A673 (cell line): Measurements from ENCODE around the gene ARV1.

Source experiments
- EZH2 ChIP-seq: fragments of 200-600 bp; sonication (generic); IDR thresholded peaks from 2 replicates; pipeline ENCODE4 v1.6.1; 2017; ENCODE audit warnings: borderline replicate concordance, low read depth, mild to moderate bottlenecking, mixed read lengths, antibody characterized with exemption, low read length; ENCODE audit not compliant: poor library complexity, severe bottlenecking
- TF ChIP-seq, protein P1 (sequence below): fragments of 300-800, 200-600 bp; sonication (generic); conservative IDR thresholded peaks from 2 replicates; pipeline ENCODE4 v1.5.1; 2017; ENCODE audit warnings: low read depth, mild to moderate bottlenecking, antibody characterized with exemption, low read length, moderate library complexity, mixed read lengths

GRCh38 chr1:231016966-231017365 is 38.1 kb downstream of the ARV1 start:
- no peak for TF ChIP-seq EZH2
- TF ChIP-seq, protein P1, sequence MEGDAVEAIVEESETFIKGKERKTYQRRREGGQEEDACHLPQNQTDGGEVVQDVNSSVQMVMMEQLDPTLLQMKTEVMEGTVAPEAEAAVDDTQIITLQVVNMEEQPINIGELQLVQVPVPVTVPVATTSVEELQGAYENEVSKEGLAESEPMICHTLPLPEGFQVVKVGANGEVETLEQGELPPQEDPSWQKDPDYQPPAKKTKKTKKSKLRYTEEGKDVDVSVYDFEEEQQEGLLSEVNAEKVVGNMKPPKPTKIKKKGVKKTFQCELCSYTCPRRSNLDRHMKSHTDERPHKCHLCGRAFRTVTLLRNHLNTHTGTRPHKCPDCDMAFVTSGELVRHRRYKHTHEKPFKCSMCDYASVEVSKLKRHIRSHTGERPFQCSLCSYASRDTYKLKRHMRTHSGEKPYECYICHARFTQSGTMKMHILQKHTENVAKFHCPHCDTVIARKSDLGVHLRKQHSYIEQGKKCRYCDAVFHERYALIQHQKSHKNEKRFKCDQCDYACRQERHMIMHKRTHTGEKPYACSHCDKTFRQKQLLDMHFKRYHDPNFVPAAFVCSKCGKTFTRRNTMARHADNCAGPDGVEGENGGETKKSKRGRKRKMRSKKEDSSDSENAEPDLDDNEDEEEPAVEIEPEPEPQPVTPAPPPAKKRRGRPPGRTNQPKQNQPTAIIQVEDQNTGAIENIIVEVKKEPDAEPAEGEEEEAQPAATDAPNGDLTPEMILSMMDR = no peak
